ENCODE results near the gene CFAP69.
"Not testable (repeated sequence)": the region's sequence is repeated elsewhere in the genome, so short reads cannot be mapped to it uniquely, and the experiment has no call there.

The CFAP69 gene

GRCh38 chr7:90236721-90237289, 8.2 kb upstream of the CFAP69 start:
- no peak for DNase-seq

GRCh38 chr7:90238022-90238421, 7.0 kb upstream of the CFAP69 start:
- no peak for DNase-seq

DNA sequence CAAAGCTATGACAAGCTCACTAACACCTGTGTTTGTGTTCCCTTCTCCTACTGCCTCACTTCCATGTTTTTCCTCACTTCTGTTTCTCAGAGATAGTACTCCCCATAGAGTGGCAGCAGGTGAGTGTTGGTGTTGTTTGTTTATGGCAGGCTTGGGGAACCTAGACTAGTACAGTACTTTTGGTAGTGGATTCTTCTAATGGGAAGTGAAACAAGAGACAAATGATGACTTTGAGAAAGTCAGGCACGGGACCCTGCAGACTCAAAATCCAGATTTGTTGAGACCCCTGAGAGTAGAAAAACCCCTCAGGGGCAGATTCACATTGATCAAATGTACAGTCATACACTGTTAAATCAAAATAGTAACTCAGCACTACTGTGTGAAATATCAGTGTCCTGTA, 6.4 kb upstream of the CFAP69 start:
- no peak for DNase-seq

DNA sequence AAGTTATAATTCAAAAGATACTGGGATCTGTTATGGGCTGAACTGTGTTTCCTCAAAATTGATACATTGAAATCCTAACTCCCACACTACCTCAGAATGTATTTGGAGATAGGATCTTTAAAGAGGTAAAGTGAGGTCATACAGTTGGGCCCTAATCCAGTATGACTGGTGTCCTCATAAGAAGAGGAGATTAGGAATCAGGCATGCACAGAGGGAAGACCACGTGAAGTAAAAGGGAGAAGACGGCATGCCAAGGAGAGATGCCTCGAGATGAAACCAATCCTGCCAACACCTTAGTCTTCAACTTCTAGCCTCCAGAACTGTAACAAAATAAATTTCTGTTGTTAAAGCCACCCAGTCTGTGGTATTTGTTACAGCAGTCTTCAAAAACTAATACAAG, 5.9 kb upstream of the CFAP69 start:
- DNase-seq = no peak

DNA sequence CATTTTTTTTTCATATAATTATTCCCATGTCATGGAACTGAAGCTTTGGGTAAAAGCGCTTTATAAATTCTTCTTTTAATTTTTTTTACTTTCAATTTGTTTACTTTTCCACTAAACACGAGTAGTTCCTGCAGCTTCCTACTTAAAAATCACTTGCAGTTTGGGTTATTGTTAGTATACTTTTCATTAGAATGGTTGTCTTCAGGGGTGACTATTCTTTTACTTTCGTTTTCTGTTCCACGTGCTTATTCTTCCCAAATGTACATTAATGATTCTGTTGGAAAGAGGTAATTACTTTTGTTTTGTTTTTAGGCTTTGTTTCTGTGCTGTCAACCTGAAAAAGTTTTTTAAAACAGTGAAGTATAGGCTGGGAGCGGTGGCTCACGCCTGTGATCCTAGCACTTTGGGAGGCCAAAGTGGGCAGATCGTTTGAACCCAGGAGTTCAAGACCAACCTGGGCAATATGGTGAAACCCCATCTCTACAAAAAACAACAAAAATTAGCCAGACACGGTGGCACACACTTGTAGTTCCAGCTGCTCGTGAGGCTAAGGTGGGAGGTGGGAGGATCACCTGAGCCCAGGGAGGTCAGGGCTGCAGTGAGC, 5.2 kb upstream of the CFAP69 start:
- DNase-seq = no peak

- DNase-seq = no peak
Measured at GRCh38 chr7:90242369-90243168, 2.4 kb upstream of the CFAP69 start.

DNA sequence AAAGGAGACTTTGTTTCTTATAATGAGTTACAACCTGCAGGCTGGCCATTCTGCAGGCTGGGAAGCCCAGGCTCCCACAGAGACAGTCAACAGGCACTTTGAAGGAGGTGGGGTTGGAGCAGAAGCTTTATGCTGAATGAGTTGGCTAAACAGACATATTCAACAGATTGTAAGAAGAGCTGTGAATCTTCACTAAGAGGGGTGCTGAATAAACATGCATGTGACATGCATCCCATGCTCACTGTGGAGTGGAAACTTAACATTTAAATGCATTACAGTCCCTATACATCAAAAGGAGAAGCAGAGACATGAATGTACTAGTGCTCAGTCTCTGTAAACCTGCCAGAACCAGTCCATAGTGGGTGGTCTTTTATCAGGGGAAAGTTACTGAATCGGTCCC, 1.4 kb upstream of the CFAP69 start:
- no peak for DNase-seq

DNA sequence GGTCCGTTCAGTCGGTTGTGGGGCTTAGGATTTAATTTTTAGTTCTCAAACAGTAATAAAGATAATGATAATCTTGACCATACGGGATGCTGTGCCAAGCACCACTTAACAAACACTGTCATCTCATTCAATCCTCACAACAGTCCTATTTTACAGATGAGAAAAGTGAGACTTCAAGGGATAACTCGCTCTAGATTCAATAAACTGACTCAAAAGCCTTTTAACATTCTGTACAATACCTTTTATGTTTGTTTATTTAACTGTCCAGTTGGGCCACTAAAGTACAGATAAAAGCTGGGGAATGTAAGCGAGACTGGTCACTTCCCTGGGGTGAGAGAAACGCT, 437 bp upstream of the CFAP69 start:
- no peak for DNase-seq

- DNase-seq = no peak
Measured at GRCh38 chr7:90246171-90246570, 1.2 kb downstream of the CFAP69 start.

- DNase-seq = no peak
Measured at GRCh38 chr7:90248706-90249105, 3.7 kb downstream of the CFAP69 start.

DNA sequence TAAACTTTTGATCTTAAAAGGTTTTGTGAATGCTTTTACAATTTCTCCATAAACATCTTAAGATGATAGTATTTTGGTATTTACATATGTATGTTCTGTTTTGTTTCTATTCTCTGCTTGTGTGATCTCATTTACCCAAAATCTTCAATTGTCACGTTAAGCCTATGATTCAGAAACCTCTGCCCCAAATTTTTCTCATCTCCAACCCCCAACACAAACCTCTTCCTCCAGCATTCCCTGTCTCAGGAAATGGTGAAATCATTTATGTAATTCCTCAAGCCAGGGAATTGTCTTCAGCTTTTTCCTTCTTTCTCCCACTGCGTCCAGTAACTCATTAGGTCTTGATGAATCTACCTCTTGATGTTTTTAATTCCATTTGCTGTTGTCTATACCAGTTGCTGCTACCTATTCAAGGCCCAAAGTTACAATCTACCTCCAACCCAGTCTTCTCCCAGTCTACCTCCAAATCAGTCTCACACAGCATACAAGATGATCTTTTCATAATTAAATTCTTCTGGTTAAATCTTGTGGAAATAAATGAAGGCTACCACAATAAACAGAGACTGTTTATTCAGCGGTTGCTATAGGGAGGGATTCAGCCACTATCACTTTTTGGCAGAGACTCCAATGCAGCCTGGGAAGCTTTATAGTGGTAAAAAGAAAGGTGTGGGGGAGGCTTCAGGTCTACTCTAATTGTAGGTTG, 5.8 kb downstream of the CFAP69 start:
- DNase-seq = no peak

DNA sequence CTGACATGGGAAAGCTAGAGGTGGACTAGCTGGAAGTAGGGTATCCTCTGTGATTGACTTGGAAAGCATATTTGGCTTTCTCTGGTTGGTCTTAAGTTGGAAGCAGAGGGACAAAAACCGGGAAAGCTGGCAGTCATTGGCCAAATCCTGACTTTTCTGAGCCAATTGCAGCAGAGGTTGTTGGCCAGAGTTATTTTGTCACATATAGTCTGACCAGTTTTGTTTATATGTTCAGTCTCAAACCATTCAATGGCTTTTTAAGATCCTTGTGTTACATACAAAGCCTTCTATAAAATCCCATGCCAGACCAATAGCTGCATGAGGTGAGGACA, 6.3 kb downstream of the CFAP69 start:
- no peak for DNase-seq

DNA sequence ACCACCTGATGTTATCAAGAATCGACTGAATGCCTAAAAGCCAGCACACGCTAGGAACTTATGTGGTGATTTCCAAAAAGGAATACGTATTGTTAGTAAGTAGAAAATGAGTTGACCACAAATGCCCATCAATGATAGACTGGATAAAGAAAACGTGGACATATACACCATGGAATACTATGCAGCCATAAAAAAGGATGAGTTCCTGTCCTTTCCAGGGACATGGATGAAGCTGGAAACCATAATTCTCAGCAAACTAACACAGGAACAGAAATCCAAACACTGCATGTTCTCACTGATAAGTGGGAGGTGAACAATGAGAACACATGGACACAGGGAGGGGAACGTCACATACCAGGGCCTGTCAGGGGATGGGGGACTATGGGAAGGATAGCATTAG, 11.0 kb downstream of the CFAP69 start:
- DNase-seq = not testable (repeated sequence)

GRCh38 chr7:90256778-90257177, 11.8 kb downstream of the CFAP69 start:
- DNase-seq = no peak

DNA sequence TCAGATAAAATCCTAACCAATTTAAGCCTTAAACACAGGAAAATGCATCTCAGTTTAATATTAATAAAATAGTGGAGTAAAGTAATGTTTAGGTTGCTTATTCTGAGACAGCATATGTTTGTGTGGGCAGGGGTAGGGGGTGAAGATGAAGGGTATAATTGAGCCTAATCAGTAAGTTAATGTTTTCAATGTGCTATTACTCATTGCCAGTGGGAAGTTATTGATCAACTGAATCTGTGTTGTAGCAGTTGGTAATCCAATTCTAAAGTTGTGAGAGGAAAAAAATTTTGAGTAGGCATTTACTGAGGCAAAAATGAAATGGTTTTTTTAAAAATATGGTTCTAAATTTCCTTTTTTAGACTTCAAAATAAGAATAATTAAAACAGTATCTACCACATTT, 16.5 kb downstream of the CFAP69 start:
- DNase-seq = no peak

DNA sequence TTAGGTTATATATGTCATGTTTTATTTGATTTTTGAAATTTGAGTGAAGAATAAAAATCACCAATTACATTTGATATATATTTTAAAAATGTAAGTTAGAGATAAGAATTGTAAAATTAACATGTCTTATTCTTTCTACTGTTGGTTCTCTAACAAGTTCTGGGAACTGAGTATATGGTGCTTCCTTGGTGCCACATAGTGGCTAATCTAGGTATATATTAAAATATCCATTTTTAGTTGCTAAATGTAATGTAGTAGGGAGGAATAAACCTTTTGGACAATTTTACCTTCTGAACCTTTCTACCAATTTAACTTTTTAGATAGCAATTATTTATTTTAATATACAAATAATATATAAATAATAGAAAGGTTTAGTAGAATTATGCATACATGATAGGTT, 17.5 kb downstream of the CFAP69 start:
- DNase-seq = no peak

DNA sequence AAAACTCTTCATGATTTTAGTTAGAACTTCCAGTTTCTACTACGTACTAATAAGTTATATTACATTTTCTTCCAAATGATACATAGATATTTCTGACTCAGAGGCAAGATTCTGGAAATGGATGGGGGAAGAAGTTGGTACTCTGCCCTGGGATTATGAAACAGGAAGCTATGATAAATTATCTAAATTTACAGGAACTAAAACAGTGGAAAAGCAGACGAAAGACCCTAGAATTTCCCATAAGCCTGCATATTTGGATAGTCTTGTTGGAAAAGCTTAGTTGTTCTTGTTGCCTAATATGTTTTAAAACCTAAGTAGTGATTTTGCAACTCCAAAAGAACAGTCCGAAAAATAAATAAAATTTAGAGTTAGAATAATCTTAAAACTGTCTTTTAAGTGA, 21.8 kb downstream of the CFAP69 start:
- no peak for DNase-seq

DNA sequence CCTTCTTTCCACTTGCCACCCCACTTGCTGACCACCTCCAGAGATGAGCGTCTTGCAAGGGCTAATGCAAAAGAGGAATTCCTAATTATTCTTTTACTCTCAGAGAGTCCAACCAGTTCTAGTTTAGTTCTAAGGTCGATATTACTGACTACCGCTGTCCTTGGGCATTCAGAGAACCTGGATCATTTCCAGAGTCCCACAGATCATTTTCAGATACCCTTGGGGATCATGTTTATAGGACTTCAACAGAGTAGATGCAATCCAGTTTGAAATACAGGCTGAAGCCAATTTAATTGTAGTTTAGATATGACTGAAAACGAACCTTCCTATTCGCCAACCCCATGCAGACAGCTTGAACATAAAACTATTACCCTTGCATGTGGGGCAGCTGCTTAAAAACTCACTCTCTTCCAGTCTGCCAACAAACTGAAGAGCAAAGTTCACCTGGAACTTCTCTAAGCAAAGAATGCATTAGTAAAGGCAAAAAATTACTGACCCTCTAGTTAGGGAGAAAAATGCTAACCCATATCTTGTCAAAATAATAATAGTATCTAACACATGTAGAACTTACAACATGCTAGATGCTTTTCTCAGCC, 22.4 kb downstream of the CFAP69 start:
- no peak for DNase-seq

DNA sequence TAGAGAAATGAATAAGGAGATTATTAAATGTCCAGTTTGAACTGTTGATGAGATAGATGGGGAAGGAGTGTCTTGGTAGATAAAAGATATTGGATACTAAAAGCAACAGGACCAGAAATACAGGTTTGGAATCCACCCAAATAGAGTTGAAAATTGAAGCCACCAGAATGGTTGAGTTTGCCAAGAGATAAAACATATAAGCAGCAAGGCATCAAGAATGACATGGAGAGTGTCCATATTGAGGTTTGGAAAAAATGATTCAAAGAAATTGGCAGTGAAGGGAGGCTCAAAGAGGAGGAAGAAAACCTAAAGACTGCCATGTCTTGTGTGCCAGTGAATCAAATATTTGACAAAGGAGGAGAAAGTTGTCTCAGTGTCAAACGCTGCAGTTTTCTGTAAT, 24.2 kb downstream of the CFAP69 start:
- no peak for DNase-seq

GRCh38 chr7:90270431-90271178, 25.6 kb downstream of the CFAP69 start:
- no peak for DNase-seq

GRCh38 chr7:90271753-90272152, 26.8 kb downstream of the CFAP69 start:
- DNase-seq = no peak

GRCh38 chr7:90272242-90272641, 27.3 kb downstream of the CFAP69 start:
- no peak for DNase-seq

DNA sequence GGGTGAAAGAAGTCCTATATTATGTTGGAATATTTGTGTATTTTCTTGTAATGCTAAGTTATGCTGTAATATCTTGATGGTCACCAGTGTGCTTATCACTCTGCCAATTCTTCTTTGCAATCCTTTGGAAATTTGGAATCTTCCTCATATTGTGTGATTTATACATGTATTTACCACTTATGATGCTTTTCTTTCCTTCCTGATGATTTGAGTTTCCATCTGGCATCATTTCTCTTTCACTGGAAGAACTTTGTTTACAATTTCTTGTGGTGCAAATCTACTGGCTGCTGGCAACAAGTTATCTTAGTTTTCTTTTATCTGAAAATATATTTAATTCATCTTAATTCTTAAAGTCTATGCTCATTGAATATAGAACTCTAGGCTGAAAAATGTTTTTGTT, 29.2 kb downstream of the CFAP69 start:
- no peak for DNase-seq
